ENCODE results near the gene CTNNA1. TPM values are rescaled to one million over a fixed set of nuclear protein-coding genes. Genes with fewer than 3 reads are reported as not detected.

Gene CTNNA1
- total RNA-seq, 4 donors from 2014 or later, result 256 to 405 (median 341) TPM

- TF ChIP-seq POLR2A (IDR thresholded peaks at IDR 0.05) (no peak), CTCF (IDR thresholded peaks at IDR 0.05) (no peak)
- WGBS, 2 donors, result 53 to 58% methylated on average over 1 of the region's 1 CpG
Measured at GRCh38 chr5:138775034-138775433, 21.8 kb downstream of the CTNNA1 start.

GRCh38 chr5:138778234-138778633, 25.0 kb downstream of the CTNNA1 start:
- no peak overlapping the region for H3K27ac ChIP-seq
- intact Hi-C loops (cut with DNase I), result no loop called here
- H3K9me3 ChIP-seq, result no peaks in the 10 kb centered on the region
- WGBS, 2 donors, result 97 to 99% methylated on average over 11 of the region's 11 CpGs
- H3K4me3 ChIP-seq (replicated peaks in 1 of 3), result no peak overlapping the region
- H3K27me3 ChIP-seq, result no peaks in the 10 kb centered on the region
- H3K36me3 ChIP-seq, result peaks cover 0 to 3% of the 10 kb centered on the region in 2 donors
- TF ChIP-seq POLR2A (IDR thresholded peaks at IDR 0.05) (no peak), CTCF (IDR thresholded peaks at IDR 0.05) (no peak)
- no peak for DNase-seq
- peaks cover 5 to 16% of the 10 kb centered on the region in 2 donors for H3K4me1 ChIP-seq

More at GRCh38 chr5:138775034-138775433, 21.8 kb downstream of the CTNNA1 start:
- no peak overlapping the region for H3K4me3 ChIP-seq (replicated peaks in 1 of 3)
- no peaks in the 10 kb centered on the region for H3K9me3 ChIP-seq
- no peaks in the 10 kb centered on the region for H3K27me3 ChIP-seq
- peaks cover 22 to 39% of the 10 kb centered on the region in 2 donors for H3K4me1 ChIP-seq
- no peak for DNase-seq
- no peak overlapping the region for H3K27ac ChIP-seq
- intact Hi-C loops (cut with DNase I), result no loop called here
- H3K36me3 ChIP-seq, result no peaks in the 10 kb centered on the region

GRCh38 chr5:138783976-138784375, 30.8 kb downstream of the CTNNA1 start:
- no peak for DNase-seq
- intact Hi-C loops (cut with DNase I), result no loop called here
- H3K9me3 ChIP-seq, result no peaks in the 10 kb centered on the region
- 95 to 98% methylated on average over 7 of the region's 7 CpGs for WGBS, 2 donors
- H3K4me3 ChIP-seq (replicated peaks in 1 of 3), result no peak overlapping the region
- H3K36me3 ChIP-seq, result peaks cover 4 to 8% of the 10 kb centered on the region in 2 donors
- no peaks in the 10 kb centered on the region for H3K27me3 ChIP-seq
- no peak overlapping the region for H3K27ac ChIP-seq
- TF ChIP-seq CTCF (IDR thresholded peaks at IDR 0.05), result no peak
- H3K4me1 ChIP-seq, result peaks cover 7 to 8% of the 10 kb centered on the region in 2 donors

- Histone ChIP-seq H3K4me1 (peaks cover 9 to 12% of the 10 kb centered on the region in 2 donors), H3K27ac (no peak overlapping the region), H3K36me3 (peaks cover 4 to 8% of the 10 kb centered on the region in 2 donors), H3K9me3 (no peaks in the 10 kb centered on the region), H3K4me3 (replicated peaks in 1 of 3) (no peak overlapping the region), H3K27me3 (no peaks in the 10 kb centered on the region)
- no peak for DNase-seq
- intact Hi-C loops (cut with DNase I), result no loop called here
- TF ChIP-seq POLR2A (IDR thresholded peaks at IDR 0.05) (no peak), CTCF (IDR thresholded peaks at IDR 0.05) (no peak)
- 95 to 98% methylated on average over 1 of the region's 1 CpG for WGBS, 2 donors
Measured at GRCh38 chr5:138784590-138784989, 31.4 kb downstream of the CTNNA1 start.

- no peaks in the 10 kb centered on the region for H3K36me3 ChIP-seq
- DNase-seq, result no peak
- H3K9me3 ChIP-seq, result no peaks in the 10 kb centered on the region
- H3K4me3 ChIP-seq (replicated peaks in 1 of 3), result no peak overlapping the region
- no peaks in the 10 kb centered on the region for H3K27me3 ChIP-seq
- intact Hi-C loops (cut with DNase I), result no loop called here
- peaks cover 41 to 44% of the 10 kb centered on the region in 2 donors for H3K4me1 ChIP-seq
- TF ChIP-seq POLR2A (IDR thresholded peaks at IDR 0.05), result no peak
- peak in 5 of 6 experiments; percentile 2 to 45 (median 22) for TF ChIP-seq CTCF (IDR thresholded peaks at IDR 0.05)
- H3K27ac ChIP-seq, result peak overlapping the region in 1 of 3 donors; percentile 13
Measured at GRCh38 chr5:138789771-138790242, 36.6 kb downstream of the CTNNA1 start.

Measured in thyroid gland (tissue), 4 donors.